Sigmoid colon (tissue), 4 donors: ENCODE data around the gene TCF7.

ENCODE experiments used
- POLR2A ChIP-seq, 2 donors: fragments of 450-650 bp; IDR thresholded peaks; one replicate each; pipeline ENCODE4 v1.6.1; 2016; ENCODE audit warnings: antibody characterized with exemption in 2 of 2, mild to moderate bottlenecking in 2 of 2, moderate library complexity in 2 of 2
- POLR2AphosphoS5 ChIP-seq, 4 donors: sonication (generic); formaldehyde crosslinking; IDR thresholded peaks; one replicate each; pipeline ENCODE4 v1.6.1; 2017; ENCODE audit warnings: antibody characterized with exemption in 4 of 4

DNA sequence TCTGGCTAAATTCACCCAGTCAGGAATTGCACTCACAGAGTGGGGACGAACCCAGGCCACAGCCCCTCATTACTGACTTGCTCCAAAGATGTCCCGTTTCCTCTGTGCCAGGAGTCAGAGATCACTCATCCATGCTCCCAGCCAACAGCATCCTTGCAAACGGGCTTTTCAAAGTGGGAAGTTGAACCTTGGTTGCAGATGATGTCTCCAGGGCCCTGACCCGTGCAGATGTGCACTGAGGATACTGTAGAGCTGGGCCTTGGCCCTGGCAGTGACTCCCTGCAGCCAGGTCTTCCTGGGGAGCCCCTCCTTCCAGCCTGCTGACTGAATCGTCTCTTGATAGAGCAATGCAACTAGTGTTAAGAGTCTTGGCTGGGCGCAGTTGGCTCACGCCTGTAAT, 22.3 kb downstream of the TCF7 start:
- no peak for TF ChIP-seq POLR2AphosphoS5 (IDR thresholded peaks at IDR 0.05)
- TF ChIP-seq POLR2A (IDR thresholded peaks at IDR 0.05) = no peak
